Ureter (tissue), 1 donor: ENCODE results near the gene TMEM179B. TPM values are rescaled to one million over a fixed set of nuclear protein-coding genes. Genes with fewer than 3 reads are reported as not detected.
A peak's percentile ranks its signal among the peaks of the same experiment; 100 is the strongest.
"Not testable (repeated sequence)": the region's sequence is repeated elsewhere in the genome, so short reads cannot be mapped to it uniquely, and the experiment has no call there.

ENCODE experiments used
- DNase-seq: peaks from one replicate; pipeline ENCODE4 v3.0.0-alpha.2; 2020; ENCODE audit warnings: low spot score
- total RNA-seq: library from RNA; stranded (reverse); gene quantifications from one replicate; pipeline ENCODE4 v1.2.4, GENCODE V29; 2023
- donor health status: DM: yes; HTN: yes; CAD: no.

The TMEM179B gene
- total RNA-seq, 1 donor from 2014 or later: 63.9 TPM

DNA sequence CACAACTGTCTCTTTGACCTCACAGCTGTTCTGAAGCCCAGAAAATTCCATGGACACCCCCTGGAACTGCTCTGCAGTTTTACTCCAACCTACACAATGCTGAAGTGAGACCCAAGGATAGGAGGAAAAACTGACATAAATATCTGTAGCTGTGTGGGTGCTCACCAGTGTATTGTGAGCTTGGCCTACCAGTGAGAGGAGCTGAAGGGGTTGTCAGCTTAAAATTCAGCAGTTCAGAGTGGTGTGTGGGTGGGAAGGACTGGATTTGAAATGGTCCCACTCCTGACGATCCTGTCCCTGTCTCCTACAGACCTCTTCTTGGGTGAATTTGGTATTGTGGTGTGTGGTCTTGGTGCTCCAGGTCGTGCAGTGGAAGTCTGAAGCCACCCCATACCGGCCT, 2.4 kb downstream of the TMEM179B start:
- DNase-seq: no peak

DNA sequence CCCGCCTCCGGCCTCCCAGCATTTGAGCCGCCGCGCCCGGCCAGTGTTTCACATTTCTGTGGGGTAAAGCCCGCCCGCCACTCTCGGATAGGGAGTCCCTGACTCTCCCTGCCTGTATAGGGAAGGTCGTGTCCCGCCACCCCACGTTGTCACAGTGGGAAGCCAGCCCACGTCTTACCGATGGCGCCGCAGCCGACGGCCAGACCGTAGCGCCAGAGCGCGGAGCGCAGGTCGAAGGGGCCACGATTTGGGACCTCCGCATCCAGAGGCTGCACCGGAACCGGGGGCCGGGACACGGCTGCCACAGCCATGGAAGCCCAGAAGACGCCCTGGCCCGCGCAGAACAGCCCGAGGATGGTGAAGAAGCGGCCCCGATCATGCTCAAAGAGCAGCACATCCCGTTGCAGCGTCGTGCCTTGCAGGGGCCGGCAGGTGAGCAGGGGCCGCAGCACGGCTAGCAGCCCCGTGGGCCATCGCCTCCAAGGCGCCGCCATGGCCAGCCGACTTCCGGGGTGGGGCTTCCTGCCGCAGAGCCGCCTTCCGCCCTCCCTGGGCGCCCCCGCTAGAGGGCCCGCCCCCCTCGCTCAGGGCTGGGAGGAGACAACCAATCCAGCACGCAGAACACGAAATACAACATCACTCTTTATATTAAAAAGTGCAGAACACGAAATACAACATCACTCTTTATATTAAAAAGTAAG, 4.4 kb downstream of the TMEM179B start, which contains the start of gene TMEM223:
Gene TMEM223, minus strand, starts transcription at position 506 of the 701 bp plus-strand sequence. Its CDS starts 12 bp downstream, at position 494.
- DNase-seq: peak; percentile 88

DNA sequence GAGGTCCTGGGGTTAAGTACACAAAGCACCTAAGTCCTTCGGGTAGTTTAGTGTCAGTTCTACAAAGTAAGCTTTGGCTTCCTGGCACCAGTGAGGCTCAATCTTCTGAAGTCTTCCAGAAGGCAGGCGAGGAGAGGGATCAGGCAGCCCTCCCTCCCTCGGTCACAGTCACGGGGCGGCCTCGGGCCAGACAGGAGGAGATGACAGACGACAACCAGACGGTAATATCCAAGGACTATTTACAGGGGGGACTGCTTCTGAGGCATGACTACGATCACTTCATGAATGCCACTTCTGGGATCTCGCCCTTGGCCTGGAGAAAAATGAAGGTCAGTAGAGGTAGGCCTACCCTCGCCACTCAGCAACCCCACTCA, 5.0 kb downstream of the TMEM179B start:
- no peak for DNase-seq

DNA sequence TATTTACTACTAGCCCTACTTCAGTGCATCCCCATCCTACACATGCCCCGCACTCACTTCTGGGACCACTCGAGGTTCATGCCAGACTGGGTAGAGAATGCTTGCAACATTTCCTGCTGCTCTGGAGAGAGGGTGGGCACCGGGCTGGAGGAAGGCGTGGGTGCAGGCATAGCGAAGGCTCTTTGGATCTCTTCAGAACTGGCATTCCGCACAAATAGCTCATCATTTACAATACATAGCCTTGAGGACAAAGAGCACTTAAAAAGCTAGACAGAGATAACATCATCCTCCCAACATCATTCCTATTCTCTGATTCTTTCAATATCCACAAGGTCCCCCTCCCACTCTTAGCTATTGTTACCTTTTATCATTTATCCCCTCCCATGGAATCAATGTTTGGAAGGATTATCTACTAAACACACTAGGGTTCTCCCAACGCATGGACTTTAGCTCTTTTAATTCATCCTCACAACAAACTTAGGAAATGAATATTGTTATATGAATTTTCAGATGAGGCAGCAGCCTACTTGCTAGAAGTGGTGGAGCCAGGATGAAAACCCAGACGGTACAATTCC, 7.1 kb downstream of the TMEM179B start:
- no peak for DNase-seq

DNA sequence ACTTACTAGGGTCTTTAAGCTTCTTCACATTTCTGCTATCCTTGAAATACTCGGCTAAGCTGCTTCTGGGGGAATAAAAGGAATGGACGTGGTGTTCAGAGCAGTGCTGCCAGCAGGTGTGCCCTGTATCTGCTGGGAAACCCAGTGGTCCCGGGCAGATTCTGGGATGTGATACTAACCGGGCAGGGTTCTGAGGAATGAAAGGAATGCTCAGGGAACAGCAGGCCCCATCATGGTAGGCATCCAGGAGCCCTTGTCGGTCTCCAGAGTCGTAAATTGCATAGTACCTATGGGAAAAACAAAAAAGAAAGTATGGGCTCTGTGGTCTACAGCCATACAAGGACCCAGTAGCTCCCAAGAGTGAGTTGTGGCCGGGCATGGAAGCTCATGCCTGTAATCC, 9.1 kb downstream of the TMEM179B start:
- DNase-seq: no peak

DNA sequence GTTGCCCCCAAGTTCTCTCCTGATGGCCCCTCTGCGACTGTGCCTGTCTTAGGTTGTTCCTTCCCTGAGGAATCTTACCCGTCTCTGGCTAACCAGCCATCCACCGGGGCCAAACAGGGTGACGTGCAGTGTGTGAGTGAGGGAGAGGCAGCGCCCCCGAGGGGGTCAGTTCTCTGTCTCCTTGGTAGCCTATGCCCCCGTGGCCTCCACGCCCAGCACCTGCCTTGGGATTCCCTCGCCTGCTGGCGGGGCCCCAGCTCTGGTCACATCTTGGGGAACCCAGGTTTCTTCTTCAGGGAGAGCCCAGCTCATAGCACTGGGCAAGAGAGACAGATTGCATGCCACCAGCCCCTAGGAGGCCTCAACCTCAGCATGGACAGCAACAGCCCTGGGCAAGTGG, 12.3 kb downstream of the TMEM179B start:
- no peak for DNase-seq

DNA sequence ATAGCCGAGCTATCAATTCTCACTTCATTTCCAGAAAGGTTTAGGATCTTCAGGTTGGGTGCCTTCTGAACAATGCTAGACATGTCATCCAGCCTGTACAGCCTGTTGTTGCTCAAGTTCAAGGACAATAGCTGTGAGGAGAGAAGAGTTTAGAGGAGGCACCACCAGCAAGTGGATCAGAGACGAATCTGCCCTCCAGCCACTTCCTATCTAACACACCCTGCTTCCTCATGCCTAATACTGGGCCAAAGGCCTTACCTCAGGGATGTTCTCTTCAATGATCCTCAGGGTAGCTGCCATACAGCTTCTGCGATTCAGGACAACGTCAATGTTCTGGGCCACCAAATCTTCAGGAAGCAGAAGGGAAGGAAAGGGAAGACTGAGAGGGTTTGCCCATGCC, 13.9 kb downstream of the TMEM179B start:
- no peak for DNase-seq

DNA sequence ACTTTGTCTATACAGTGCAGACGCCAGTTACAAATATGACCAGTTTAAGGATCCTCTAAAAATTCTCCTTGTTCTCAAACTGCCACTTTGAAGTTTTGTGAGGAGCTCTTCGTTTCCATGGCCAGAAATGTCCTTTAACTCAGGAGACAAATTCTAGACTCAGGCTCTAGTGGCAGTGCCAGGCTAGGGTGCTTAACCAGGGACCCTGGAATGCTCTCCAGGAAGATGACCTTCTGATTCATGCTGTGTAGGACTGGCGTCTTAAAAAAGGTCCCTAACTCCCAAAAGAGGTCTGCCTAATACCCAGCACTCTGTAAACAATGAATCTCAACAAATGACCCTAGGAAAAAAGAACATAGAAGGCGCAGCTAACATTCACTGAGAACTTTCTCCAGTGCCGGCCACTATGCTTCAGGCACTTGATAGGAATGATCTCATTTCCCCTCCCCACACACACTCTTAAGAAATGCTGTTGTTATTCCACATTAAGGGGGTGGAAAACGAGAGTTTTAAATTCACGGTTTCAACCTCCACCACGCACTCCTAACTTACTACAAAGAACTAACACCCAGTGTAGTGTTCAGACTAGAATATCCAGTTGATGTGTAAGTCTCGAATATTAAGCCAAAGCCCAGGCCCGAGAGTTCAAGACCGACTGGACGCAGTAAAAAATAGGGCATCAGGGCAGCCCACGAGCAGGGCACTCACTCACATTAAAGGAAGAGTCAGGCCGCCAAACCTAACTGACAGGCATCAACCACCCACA, 17.3 kb downstream of the TMEM179B start:
- no peak for DNase-seq

DNA sequence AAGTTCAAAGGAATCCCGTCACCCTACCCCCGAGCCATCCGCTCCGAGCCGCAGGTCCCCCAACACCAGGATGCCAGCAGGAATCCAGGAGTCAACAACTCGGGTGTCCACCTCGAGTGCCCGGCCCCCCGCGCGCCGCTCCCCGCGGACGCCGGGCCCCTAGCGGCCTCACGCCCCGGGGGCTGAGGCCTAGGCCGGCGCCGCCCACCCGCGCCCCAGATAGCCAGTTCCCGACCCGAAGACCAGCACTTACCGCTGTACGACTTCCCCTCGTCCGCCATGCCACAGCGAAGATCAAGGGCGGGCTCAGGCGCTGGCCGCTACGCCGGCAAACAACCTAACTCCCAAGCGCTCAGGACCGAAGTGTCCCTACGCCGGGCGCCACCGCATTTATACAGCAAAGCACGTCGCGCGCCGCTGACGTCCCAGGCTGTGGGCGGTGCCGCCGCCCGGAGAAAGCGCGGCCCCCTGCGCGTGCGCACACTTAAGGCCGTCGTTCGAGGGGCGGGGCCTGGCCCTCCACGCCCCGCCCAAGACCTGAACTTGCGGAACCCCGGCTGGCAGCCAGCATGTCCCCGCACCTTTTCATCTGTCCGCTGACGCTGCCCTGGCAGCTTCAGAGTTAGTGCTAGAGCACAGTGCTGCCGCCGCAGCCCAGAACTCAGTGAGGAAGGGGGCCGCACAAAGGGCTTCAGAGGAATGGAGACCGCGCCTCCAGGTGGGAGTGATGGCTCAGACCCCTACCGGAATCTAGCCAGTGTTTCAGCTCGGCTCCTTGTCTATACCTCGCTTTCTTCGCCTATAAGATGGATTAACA, 18.1 kb downstream of the TMEM179B start, which contains the start of gene NXF1:
Gene NXF1, minus strand, starts transcription at position 365 of the 817 bp plus-strand sequence. Its CDS starts 84 bp downstream, at position 281.
- peak; percentile 96 for DNase-seq

DNA sequence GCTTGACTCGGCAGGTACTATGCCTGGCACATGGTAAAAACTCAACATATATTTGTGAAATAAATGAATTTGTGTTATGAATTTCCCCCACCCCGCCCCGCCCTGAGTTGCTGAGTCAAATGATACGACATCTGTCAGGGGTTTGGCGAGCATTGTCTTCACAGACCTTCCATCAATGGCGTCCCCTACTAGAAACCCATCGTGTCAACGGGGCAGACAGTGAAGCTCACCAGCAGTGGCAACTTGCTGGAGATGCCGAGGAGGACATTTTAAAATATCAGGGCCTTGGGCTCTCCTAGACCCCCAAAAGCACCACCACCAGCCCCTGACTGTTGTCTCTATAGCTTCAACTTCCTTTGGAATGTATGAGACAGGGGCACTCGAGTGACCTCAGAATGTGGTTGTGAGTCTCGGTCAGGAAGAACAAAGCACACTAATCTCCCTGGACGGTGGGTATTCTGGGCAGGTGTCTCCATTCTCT, 18.8 kb downstream of the TMEM179B start:
- DNase-seq: no peak

DNA sequence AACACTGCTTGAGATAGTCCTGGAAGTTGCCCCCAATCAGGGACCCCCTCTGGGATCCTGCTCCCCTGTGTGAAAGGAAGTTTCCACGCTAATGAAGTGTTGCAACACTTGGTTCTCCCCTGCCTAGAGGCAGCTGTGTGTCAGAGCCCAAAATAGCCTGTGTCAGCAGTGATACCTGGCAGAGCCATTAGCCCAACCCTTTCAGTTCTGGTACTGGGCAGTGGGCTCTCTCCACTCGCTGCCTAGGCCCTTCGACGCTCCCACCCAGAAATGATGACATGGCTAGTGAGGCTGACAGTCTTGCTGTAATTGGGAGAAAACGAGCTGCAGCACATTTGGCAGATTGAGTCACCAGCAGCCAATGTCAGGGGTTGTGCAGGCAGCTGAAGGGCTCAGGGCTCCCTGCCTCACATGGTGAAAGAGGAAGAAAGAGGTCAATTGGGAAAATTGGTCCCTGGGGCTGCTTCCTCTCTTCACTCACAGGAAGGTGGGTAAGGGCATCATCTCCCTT, 19.5 kb downstream of the TMEM179B start:
- no peak for DNase-seq

DNA sequence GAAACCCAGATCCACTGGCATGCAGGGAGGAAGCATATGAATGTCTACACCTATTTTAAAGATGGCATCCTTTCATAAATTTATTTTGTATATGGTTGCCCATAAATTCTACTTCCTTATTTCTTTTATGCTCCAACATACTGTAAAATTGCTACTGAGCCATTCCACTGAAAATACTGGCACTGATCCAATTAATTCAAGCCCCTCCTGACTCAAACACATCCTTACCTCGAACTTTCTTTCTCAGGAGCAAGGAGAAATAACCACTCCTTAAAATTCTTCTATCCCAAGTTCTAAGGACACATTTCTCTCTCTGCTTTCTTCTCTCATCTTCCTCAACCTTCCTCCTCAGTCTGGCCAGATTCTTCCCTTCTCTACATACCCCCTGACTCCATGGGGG, 23.5 kb downstream of the TMEM179B start:
- no peak for DNase-seq

DNA sequence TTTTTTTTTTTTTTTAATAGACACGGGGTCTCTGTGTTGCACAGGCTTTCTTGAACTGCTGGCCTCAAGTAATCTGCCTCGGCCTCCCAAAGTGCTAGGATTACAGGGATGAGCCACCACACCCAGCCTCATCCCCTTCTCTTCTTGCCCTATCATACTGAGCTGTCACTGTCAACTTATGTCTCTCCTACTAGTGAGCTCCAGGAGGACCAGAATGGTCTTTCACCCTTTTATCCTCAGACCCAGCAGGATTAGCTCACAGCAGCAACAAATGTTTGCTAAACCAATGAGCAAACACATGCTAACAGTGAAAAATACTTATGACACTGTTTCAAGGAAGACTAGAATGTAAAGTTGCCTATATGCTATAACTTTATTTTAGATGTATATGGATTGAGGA, 24.5 kb downstream of the TMEM179B start:
- no peak for DNase-seq

DNA sequence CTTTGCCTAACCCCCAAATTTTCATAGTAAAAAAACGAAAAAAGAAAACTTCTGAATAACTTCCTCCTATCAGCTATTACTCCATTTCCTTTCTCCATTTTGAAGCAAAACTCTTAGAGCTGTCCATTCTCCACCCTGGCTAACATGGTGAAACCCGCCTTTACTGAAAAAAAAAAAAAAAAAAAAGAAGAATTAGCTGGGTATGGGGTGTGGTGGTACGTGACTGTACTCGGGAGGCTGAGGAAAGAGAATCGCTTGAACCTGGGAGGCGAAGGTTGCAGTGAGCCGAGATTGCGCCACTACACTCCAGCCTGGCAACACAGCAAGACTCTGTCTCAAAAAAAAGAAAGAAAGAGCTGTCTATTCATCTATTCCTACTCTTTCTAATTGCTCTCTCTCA, 29.4 kb downstream of the TMEM179B start:
- DNase-seq: no peak

DNA sequence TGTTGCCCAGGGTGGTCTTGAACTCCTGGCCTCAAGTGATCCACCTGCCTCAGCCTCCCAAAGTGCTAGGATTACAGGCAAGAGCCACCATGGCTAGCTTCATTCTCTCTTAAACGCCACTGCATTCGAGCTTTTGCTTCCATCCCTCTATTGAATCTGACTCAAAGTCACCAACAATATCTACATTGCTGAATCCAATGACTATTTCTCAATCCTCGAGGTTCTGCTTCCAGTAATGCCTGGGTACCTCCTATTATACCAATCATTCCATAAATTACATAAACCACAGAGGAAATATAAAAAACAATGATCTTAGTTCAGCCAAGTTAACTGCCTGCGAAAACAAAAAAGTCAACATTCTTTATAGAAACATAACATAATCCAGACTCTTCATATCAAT, 29.9 kb downstream of the TMEM179B start:
- no peak for DNase-seq

DNA sequence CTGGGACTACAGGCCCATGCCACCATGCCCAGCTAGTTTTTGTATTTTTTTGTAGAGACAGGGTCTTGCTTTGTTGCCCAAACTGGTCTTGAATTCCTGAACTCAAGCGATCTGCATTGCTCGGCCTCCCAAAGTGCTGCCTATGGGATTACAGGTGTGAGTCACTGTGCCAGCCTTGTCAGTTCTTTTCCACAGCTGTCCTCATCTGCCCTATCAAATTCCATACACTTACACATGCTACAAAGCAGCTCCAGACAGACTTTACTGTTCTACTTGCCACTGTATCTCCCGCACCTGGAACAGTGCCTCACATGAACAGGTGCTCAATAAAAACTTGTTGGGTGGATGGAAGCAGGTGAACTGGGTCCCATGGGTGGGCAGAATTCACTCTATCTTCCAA, 36.5 kb downstream of the TMEM179B start:
- DNase-seq: no peak

DNA sequence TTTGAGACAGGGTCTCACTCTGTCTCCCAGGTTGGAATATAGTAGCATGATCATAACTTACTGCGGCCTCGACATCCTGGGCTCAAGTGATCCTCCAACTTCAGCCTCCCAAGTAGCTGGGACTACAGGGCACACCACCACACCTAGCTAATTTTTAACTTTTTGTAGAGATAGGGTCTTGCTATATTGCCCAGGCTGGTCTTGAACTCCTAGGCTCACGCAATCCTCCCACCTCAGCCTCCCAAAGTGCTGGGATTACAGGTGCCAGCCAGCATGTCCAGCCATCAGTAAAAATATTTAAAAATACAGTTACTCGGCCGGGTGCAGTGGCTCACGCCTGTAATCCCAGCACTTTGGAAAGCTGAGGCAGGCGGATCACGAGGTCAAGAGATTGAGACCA, 40.9 kb downstream of the TMEM179B start:
- DNase-seq: not testable (repeated sequence)

DNA sequence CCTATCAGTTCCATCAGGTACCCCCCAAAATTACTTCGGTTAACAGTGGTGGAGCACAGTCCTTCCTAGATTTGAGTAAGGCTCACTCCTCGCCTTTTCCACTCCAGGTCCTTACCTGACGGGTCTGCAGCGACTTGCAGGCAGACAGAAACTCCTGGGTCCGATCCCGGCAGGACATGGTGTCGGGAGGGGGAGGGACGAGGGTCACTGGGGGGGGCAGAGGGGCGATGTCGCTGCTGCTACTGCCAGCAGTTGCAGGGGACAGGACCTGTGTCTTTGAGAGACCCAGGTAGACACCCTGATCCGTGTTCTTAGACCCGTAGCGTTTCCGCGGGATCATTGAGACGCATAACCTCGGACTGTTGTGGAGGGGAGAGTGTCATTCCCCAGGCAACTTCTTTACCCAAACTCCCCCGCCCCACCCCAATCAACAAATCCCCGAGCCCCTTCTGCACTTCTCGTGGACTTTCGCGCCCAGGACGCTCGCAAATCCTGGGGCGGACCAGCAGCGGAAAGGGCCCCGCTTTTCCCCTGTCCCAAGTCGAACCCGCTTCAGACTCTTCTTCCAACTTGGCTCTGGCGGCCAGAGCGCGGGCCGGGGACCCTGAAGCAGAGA, 43.8 kb downstream of the TMEM179B start:
- DNase-seq: no peak

DNA sequence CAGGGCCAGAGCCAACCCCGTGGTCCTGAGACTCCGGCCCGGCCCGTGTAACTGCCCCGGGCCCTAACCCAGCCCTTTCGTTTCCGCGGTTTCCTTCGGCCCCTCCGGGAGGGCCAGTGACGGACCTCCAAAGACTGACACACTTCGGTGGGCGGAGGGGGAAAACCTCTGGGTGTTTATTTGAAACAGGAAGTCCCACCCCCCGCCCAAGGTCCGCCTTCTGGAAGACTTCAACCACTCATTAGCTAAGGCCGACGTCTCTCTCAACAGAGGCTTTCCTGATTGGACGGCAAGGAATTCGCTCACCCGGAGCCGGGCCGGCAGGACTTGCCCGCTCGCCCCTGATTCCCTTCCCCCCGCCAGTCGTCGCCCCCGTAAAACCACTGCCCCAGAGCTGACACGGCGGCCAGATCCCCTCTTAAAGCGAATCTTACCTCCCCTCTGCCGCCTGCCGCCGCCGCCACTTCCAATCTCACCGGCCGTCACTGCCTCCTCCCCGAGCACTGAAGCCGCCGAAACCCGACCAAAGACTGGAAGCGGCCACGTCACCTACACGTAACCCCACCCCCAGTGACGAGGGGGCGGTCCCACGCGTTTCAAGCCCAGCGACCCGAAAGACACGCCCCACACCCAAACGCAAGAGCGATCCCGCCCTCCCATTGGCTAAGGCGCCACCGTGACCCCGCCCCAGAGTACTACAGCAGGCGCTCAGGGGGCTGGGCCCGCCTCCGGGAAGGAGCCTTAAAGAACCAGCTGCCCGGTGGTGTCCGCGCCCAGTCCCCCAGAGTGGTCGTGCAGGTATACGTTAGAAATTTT, 44.5 kb downstream of the TMEM179B start, which contains the start of gene STX5:
Gene STX5, minus strand, starts transcription at position 532 of the 816 bp plus-strand sequence. CDS start 808 bp downstream, outside the sequence.
- peak; percentile 100 for DNase-seq
